Body of pancreas (tissue), 4 donors: ENCODE results near the gene CTSF. TPM values are rescaled to one million over a fixed set of nuclear protein-coding genes. Genes with fewer than 3 reads are reported as not detected.

ENCODE experiments used
- ATAC-seq: fragments of 150-250 bp; one replicate; pipeline ENCODE4 v1.9.1; 2016
- DNase-seq, 4 donors: peaks; one replicate each; pipeline ENCODE4 v3.0.0-alpha.2; 2019
- H3K27ac ChIP-seq, 4 donors: fragments of 200-600 bp; sonication (generic); 1 replicate in 3 of 4; 2 replicates in 1 of 4; pipeline versions ENCODE4 v1.5.1 to v1.6.1; 2016 to 2019; ENCODE audit warnings: mild to moderate bottlenecking in 1 of 4, mixed read lengths in 1 of 4, moderate library complexity in 1 of 4
- H3K27me3 ChIP-seq, 2 donors: fragments of 200-600 bp; sonication (generic); one replicate each; pipeline ENCODE4 v1.6.0; 2016; ENCODE audit warnings: mild to moderate bottlenecking in 1 of 2
- H3K36me3 ChIP-seq, 2 donors: fragments of 200-600 bp; sonication (generic); replicated peaks in 1 of 2; 2 replicates each; pipeline ENCODE4 v1.5.1; 2016; ENCODE audit warnings: low read depth in 2 of 2; ENCODE audit not compliant: insufficient read depth in 1 of 2
- H3K4me1 ChIP-seq: fragments of 200-600 bp; sonication (generic); one replicate; pipeline ENCODE4 v1.6.0; 2016
- H3K4me3 ChIP-seq, 2 donors: fragments of 200-600 bp; sonication (generic); 1 replicate in 1 of 2; 2 replicates in 1 of 2; pipeline ENCODE4 v1.5.1; 2016 to 2019
- H3K9me3 ChIP-seq, 3 donors: fragments of 200-600 bp; sonication (generic); 1 replicate in 2 of 3; 2 replicates in 1 of 3; pipeline ENCODE4 v1.5.1; 2016
- POLR2A ChIP-seq, 3 donors: fragments of 450-650 bp; IDR thresholded peaks; one replicate each; pipeline ENCODE4 v1.6.1; 2016; ENCODE audit warnings: antibody characterized with exemption in 3 of 3, mild to moderate bottlenecking in 2 of 3
- WGBS, 2 donors: methylation state at CpG; one replicate each; pipeline ENCODE4 v1.1.5; 2017; 5-methylcytosine and 5-hydroxymethylcytosine counted together
- intact Hi-C: fragments of 100-400 bp; cut with DNase I; formaldehyde crosslinking; loops from one replicate; pipeline ENCODE4 v1.15.1; 2023
- total RNA-seq, 2 donors: library from RNA; depleted of rRNA; stranded (reverse); fragments of >200 nt; gene quantifications; one replicate each; pipeline ENCODE4 v1.1.0, GENCODE V29; 2016
- TF ChIP-seq, protein P1 (sequence below), 7 experiments: fragments of 450-650 bp in 4 of 7; fragments of 200-600 bp in 3 of 7; sonication (generic) in 3 of 7; IDR thresholded peaks; one replicate each; pipeline ENCODE4 v1.5.1; 2016 to 2019; ENCODE audit warnings: antibody characterized with exemption in 7 of 7

The CTSF gene
- total RNA-seq, 2 donors from 2014 or later, result 55.8 to 61.3 TPM

DNA sequence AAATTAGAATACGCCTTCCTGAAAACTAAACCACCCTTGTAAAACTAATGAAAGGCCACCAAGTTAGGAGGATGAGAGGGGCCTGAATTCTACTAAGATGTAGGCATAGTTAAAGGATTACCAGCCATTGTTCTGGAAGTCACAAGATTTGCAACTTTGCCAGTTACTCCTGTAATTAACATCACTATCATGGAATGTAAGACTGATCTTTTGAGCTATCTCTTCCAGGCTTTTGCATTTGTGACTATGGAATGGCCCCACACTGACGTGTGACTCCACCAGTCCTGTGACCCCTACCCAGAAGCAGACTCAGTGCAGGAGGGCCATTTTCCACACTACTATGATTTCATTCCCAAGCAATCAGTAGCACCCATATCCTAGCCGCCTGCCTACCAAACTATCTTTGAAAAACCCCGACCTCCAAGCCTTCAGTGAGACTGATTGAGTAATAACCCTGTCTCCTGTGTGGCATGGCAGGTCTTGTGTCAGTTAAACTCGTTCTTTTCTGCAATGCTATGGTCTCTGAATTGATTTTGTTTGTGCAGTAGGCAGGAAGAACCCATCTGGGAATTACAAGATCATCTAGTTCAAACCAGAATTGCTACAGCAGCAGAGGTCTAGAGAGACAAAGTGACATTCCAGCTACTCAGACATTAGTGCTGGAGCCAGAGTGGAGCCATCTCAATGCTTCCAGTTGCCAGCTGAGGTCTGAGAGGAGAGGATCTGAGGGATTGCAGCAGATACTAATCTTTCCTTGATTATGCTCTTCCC is 1.9 kb upstream of the CTSF start:
- H3K36me3 ChIP-seq, result no peaks in the 10 kb centered on the region

DNA sequence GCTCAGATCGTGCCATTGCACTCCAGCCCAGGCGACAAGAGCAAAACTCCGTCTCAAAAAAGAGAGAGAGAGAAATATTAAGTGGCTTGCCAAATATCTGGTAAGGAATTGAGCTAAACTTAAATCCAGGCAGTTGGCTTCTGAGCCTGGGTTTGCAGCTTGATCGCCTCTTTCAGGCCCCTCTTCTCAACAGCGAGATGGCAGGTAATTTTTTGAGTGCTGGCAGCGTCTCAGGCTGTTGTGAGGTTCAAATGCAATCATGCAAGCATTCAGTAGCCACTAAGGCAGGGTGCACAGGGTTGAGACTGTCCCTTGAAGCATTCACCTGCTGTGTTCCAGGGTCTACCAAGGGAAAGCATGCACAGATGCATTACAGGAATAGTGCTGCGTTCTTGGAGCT is 670 bp upstream of the CTSF start:
- Histone ChIP-seq H3K4me3 (no peak overlapping the region), H3K4me1 (peaks cover 15% of the 10 kb centered on the region), H3K27ac (no peak overlapping the region), H3K9me3 (no peaks in the 10 kb centered on the region), H3K36me3 (no peaks in the 10 kb centered on the region), H3K27me3 (no peaks in the 10 kb centered on the region)
- intact Hi-C loops, result no loop called here
- WGBS, 2 donors, result 80 to 88% methylated on average over 7 of the region's 7 CpGs
- no peak for ATAC-seq
- TF ChIP-seq, protein P1, sequence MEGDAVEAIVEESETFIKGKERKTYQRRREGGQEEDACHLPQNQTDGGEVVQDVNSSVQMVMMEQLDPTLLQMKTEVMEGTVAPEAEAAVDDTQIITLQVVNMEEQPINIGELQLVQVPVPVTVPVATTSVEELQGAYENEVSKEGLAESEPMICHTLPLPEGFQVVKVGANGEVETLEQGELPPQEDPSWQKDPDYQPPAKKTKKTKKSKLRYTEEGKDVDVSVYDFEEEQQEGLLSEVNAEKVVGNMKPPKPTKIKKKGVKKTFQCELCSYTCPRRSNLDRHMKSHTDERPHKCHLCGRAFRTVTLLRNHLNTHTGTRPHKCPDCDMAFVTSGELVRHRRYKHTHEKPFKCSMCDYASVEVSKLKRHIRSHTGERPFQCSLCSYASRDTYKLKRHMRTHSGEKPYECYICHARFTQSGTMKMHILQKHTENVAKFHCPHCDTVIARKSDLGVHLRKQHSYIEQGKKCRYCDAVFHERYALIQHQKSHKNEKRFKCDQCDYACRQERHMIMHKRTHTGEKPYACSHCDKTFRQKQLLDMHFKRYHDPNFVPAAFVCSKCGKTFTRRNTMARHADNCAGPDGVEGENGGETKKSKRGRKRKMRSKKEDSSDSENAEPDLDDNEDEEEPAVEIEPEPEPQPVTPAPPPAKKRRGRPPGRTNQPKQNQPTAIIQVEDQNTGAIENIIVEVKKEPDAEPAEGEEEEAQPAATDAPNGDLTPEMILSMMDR (IDR thresholded peaks at IDR 0.05), result no peak
- no peak for TF ChIP-seq POLR2A (IDR thresholded peaks at IDR 0.05)
- no peak for DNase-seq

More for the DNA sequence above, 1.9 kb upstream of the CTSF start:
- WGBS, 2 donors, result 47 to 52% methylated on average over 5 of the region's 5 CpGs
- Histone ChIP-seq H3K9me3 (no peaks in the 10 kb centered on the region), H3K4me1 (peaks cover 15% of the 10 kb centered on the region), H3K4me3 (no peak overlapping the region), H3K27me3 (no peaks in the 10 kb centered on the region), H3K27ac (no peak overlapping the region)
- TF ChIP-seq, protein P1 (IDR thresholded peaks at IDR 0.05), result no peak
- no peak for TF ChIP-seq POLR2A (IDR thresholded peaks at IDR 0.05)
- intact Hi-C loops, result loop anchor here (5.0 kb wide), 1 partner anchor 112 kb away; no protein-coding TSS in a partner anchor
- ATAC-seq (no peak), DNase-seq (no peak)

DNA sequence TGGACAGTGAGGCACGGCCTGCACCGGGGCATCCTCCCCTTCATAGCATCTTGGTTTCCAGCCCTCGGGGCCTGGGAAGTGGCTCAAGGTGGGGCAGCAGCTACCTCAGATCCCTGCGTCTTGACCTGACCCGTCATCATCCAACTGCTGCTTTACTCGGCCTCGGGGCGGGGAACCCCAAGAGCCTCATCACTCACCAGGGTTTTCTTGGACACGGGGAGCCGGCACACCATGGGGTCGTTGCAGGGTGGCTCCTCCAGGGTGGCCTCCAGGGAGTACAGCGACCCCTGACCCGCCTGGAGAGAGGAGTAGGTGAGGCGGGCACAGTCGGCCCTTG is 651 bp downstream of the CTSF start:
- DNase-seq (no peak), ATAC-seq (no peak)
- Histone ChIP-seq H3K4me1 (peaks cover 15% of the 10 kb centered on the region), H3K4me3 (no peak overlapping the region), H3K9me3 (no peaks in the 10 kb centered on the region), H3K36me3 (no peaks in the 10 kb centered on the region), H3K27ac (no peak overlapping the region), H3K27me3 (no peaks in the 10 kb centered on the region)
- intact Hi-C loops, result no loop called here
- 52% methylated on average over 10 of the region's 15 CpGs; no CpG with 5 or more reads in 1 of the 2 donors for WGBS, 2 donors
- TF ChIP-seq POLR2A (IDR thresholded peaks at IDR 0.05), result no peak
- TF ChIP-seq, protein P1 (IDR thresholded peaks at IDR 0.05), result no peak

DNA sequence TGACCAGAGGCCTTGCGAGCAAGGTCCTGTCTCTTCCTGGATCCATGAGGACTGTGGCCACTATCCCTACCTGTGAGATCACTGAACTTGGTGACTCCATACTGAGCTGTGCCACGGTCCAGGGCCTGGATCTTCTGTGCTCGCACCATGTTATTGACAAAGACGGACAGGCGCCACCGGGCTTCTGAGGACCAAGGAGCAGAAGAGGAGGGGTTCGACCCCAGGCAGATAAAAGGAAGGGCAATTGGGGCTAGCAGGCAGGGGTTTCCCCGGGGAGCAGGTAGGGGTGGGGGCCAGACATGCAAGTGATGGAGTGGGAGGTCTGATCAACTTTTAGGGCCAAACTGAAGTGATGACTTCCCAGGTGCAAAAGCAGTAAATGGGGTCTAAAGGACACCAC is 2.2 kb downstream of the CTSF start:
- ATAC-seq (no peak), DNase-seq (no peak)
- H3K4me1 ChIP-seq, result peaks cover 15% of the 10 kb centered on the region
- no peak overlapping the region for H3K27ac ChIP-seq
- intact Hi-C loops, result no loop called here
- no peaks in the 10 kb centered on the region for H3K36me3 ChIP-seq
- 92 to 95% methylated on average over 7 to 8 of the region's 8 CpGs for WGBS, 2 donors
- TF ChIP-seq, protein P1 (IDR thresholded peaks at IDR 0.05), result no peak
- TF ChIP-seq POLR2A (IDR thresholded peaks at IDR 0.05), result no peak
- no peaks in the 10 kb centered on the region for H3K9me3 ChIP-seq
- H3K27me3 ChIP-seq, result no peaks in the 10 kb centered on the region
- H3K4me3 ChIP-seq, result no peak overlapping the region

DNA sequence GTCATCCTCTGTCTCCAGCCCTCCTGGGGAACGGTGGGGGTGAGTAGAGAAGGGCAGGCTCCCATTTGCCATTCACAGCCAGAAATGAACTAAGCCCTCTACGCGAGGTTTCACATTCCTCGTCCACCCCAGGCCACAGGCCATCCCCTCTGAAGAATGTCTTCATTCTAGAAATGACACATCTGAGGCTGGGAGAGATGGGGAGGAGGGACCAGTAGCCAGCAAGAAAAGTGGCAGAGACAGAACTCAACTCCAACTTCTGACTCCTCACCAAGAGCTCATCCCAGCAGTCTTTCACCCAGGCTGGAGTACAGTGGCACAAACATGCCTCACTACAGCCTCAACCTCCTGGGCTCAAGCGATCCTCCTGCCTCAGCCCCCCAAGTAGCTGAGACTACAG is 3.4 kb downstream of the CTSF start:
- ATAC-seq (no peak), DNase-seq (no peak)
- 87 to 98% methylated on average over 5 of the region's 5 CpGs for WGBS, 2 donors
- no peaks in the 10 kb centered on the region for H3K9me3 ChIP-seq
- no peak overlapping the region for H3K27ac ChIP-seq
- H3K36me3 ChIP-seq, result no peaks in the 10 kb centered on the region
- H3K4me1 ChIP-seq, result peaks cover 15% of the 10 kb centered on the region
- H3K27me3 ChIP-seq, result no peaks in the 10 kb centered on the region
- no peak overlapping the region for H3K4me3 ChIP-seq
- intact Hi-C loops, result no loop called here
- TF ChIP-seq POLR2A (IDR thresholded peaks at IDR 0.05), result no peak
- TF ChIP-seq, protein P1 (IDR thresholded peaks at IDR 0.05), result no peak
